RKO (cell line): ENCODE results near the gene SNRPA1.

Source experiments
- DNase-seq: peaks from one replicate; pipeline ENCODE4 v3.0.0-alpha.2; 2016; ENCODE audit warnings: low spot score

SNRPA1 gene

DNA sequence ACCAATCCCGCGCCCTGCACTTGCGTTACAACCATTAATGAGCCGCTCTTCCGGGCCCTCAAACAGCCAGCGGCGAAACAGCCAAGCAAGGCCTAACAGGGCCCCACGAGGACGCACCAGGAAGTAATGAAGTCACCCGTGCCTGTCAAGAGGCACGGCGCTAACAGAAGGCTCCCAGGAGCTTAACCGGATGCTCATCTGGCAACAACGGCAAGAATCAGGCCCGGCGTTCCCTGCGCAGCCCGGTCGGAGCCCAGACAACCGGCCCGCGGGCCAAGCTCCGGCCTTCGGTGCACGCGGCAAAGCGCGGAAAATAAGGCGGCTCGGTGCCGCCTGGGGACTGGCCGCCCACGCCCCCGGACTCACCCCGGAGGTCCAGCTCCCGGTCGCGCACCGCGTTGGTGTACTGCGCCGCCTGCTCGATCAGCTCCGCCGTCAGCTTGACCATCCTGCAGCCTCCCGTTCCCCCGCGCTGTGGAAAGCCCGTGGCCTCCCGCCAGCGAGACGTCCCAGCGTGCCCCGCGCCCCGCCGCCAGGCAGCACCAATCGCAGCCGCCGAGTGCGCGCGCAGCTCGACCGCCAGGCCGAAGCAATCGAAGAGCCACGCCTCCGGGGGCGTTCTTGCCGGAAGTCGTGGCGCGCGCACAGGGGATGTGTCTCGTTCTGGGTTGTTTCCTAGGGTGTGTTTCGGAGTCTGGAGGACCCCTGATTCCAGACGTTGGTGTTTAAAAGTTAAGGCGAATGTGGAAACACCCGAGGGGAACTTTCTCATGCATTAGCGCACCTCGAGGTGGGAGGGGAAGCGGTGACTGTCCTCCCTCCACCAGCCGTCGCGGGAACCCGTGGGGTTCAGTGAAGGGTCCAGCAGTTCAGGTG lies at the start of gene SNRPA1:
SNRPA1 (minus strand) TSS at position 518 of the 876 bp plus-strand sequence; CDS start at position 448, 70 bp downstream.
- DNase-seq, result peak; percentile 96

DNA sequence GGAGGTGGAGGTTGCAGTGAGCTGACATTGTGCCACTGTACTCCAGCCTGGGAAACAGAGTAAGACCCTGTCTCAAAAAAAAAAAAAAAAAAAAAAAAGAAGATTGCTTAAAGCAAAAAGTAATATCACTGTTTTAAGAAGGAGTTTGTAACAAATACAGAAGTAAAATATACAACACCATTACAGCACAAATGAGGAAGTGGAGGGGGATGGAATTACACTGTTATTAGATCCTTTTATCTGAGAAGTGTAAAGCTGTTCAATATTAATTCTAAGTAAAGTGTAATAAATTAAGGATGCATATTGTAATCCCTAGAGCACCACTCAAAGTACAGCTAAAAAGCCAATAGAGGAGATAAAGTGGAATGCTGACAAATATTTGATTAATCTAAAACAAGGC lies 47.0 kb upstream of the SNRPA1 start:
- DNase-seq, result no peak

DNA sequence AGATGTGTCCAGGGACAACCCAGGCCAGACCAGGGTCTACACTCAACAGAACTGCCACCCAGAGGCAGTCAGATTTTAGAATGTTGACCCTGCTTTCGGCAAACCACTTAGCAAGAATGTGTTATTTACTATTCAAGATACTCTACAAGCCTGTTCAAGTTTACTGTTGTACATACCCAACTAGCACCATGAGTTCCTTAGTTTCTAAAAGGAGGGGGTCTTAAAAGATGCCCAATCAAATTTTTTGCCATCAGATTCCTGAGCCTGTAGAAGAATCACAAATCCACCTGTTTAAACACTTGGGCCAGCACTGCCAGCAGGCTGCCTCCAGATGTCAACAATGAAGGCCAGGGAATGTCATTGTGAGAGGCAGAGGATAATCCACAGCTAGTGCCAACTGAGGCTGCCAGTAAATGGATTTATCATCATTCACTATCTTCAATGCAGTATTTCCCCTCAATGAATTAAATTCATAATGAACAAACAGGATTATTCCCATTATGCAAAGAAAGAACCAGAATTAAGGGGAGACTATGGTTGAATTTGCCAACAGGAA lies 43.5 kb upstream of the SNRPA1 start:
- no peak for DNase-seq

DNA sequence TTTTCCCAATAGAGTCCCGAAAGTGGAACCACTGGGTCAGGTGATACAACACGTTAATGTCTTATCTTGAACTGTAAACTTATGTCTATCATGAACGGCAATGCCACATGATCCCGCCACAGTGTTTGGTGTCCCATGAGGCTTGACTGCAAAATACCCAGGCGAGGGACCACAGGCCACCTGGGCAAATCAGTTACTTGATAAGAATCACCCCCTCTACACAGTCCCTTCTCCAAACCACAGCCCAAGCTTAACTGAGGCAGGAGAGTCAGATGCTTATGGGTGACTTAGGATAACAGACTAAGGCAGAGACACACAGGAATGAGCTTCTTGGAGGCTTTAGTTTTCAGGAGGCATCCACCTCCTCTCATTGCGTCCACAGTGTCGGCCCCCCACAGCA lies 42.9 kb upstream of the SNRPA1 start:
- no peak for DNase-seq

GRCh38 chr15:101333907-101334789 lies 39.1 kb upstream of the SNRPA1 start:
- peak; percentile 83 for DNase-seq

DNA sequence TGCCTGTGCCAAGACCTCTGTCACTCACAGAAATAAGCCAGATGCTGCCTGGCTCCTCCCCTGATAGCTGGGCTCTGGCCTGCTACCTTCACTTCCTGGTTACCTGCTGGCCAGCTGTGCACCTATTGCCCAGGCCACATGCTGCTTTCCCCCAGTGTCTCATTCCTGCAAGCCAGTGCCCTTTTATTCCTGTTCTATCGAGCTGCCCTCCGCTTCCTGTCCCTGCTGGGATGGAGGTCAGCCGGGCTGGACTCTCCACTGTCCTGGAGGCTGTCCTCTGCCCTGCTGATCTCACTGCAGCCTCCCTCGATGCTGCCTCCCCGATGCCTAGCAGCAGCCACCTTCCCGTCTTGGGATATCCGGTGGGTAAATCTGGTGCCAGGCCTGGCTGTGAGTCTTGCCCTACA lies 37.0 kb upstream of the SNRPA1 start:
- peak; percentile 11 for DNase-seq

DNA sequence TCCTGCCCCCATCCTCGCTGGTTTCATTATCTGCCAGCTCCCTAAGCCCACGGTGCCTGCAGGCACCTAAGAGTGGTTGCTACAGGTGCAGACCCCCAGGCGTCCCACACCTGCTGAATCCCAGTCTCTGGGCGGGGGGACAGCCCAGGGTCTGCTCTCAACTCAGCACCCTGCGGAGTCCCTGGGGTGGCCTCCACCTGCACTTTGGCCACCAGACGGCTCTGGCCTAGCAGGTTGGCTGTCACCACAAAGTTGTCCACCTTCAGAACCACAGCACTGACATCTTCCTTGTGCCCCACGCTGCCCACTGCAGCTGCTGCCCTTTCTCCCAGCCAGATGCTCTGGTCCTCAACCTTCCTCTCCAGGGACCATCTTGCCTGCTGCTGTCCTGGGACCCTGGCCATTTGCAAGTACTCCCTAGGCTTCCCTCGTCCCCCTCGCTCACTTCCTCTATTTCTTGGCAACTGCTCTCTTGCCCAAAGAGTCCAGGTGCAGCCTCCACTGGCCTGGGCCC lies 34.9 kb upstream of the SNRPA1 start:
- DNase-seq, result no peak

GRCh38 chr15:101329309-101329863 lies 34.3 kb upstream of the SNRPA1 start:
- DNase-seq, result no peak

DNA sequence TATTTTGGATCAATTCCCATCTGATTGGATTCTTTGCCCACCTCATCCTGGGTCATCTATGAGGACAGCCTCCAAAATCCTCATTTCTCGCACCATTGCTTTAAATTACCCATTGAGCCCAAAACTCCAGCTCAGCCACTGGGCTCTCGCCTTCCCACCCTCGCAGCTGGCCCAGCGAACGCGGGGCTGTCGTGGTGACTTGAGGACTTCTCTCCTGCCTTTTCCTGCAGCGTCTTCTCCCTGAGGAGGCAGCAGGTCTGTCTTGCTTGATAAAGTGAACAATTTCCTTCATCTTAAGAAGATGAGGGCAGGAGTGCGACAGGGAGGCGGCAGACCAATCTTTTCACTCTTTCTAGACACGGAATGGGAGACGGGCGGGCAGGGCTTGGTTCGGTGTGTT lies 33.0 kb upstream of the SNRPA1 start:
- no peak for DNase-seq

DNA sequence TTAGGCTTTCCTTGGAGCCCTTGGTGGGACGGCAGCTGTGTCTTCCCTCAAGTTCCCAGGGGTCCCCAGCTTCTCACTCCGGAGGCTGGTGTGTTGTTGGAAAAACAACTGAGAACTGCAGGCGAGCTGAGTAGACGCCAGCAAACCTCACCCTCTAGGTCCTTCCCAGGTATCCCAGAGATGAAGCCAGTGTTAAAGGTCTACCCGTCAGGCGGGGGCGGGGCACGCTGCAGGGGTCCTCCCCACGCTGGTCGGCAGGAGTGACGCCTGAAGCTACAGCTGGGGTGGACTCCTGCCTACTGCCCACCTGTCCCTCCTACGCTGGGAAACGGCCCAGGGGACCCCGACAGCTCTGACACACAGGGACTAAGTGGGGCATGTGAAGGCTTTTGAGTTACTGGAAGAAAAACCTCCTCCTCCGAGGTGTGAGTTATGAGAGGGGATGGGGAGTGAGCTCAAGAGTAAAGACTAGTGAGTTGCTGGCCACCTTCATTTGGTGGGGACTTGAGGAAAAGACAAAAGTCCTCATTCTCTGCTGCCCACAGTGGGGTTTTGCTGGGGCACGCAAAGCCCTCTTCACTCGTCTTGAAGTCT lies 32.2 kb upstream of the SNRPA1 start:
- no peak for DNase-seq

- DNase-seq, result no peak
Measured at GRCh38 chr15:101326462-101327146, 31.6 kb upstream of the SNRPA1 start.

- no peak for DNase-seq
Measured at GRCh38 chr15:101326026-101326315, 30.9 kb upstream of the SNRPA1 start.

- DNase-seq, result no peak
Measured at GRCh38 chr15:101325263-101326025, 30.4 kb upstream of the SNRPA1 start.

GRCh38 chr15:101324524-101325177 lies 29.6 kb upstream of the SNRPA1 start:
- no peak for DNase-seq

GRCh38 chr15:101323793-101324523 lies 28.9 kb upstream of the SNRPA1 start:
- no peak for DNase-seq

DNA sequence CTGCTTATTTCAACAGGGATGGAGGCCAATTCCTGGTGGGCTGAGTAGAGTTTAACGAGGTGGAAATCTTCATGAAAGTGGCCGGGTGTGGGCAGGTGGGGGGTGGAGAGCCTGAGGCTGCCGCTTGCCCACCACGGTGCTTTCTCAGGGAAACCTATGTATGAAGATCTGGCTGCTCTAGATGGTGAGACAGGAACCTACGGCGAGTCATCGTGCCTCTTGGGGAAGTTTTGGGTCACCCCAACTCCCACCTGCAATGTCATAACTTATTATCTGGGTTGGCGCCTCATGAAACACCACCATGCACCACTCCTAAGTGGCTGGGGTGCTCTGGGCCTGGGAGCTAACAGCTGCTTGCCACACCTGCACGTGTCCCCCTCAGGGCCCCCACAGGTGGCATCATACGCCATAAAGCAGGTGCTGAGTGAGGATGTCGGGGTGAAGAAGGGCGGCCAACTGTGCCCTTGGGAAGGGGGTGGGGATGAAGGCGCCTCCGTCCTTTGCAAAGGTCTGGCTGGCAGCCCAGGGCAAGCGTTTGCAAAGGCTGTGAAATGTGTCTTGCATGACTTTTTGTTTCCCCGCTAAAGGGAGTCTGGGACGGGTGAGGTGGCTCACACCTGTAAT lies 27.9 kb upstream of the SNRPA1 start:
- no peak for DNase-seq

GRCh38 chr15:101322016-101322695 lies 27.1 kb upstream of the SNRPA1 start:
- DNase-seq, result no peak

GRCh38 chr15:101320501-101321052 lies 25.5 kb upstream of the SNRPA1 start:
- DNase-seq, result no peak
